Measurements from ENCODE around the gene AHCY.
"Not testable (repeated sequence)": the region's sequence is repeated elsewhere in the genome, so short reads cannot be mapped to it uniquely, and the experiment has no call there.

Gene AHCY

GRCh38 chr20:34296468-34296867, 6.7 kb downstream of the AHCY start:
- DNase-seq = no peak

GRCh38 chr20:34295284-34295683, 7.9 kb downstream of the AHCY start:
- no peak for DNase-seq

GRCh38 chr20:34294563-34294962, 8.6 kb downstream of the AHCY start:
- DNase-seq = no peak

- no peak for DNase-seq
These were observed 9.6 kb downstream of the AHCY start for GRCh38 chr20:34293589-34293988.

- no peak for DNase-seq
These were observed 10.0 kb downstream of the AHCY start for GRCh38 chr20:34293119-34293518.

- no peak for DNase-seq
These were observed 10.7 kb downstream of the AHCY start for GRCh38 chr20:34292496-34292895.

- no peak for DNase-seq
These were observed 12.7 kb downstream of the AHCY start for GRCh38 chr20:34290471-34290870.

- not testable (repeated sequence) for DNase-seq
These were observed 15.7 kb downstream of the AHCY start for GRCh38 chr20:34287500-34287899.

- no peak for DNase-seq
These were observed 17.7 kb downstream of the AHCY start for GRCh38 chr20:34285450-34285849.

- no peak for DNase-seq
These were observed 19.3 kb downstream of the AHCY start for GRCh38 chr20:34283844-34284243.

GRCh38 chr20:34282041-34282440, 21.1 kb downstream of the AHCY start:
- no peak for DNase-seq

GRCh38 chr20:34281177-34281576, 22.0 kb downstream of the AHCY start:
- DNase-seq = no peak

- no peak for DNase-seq
These were observed 28.5 kb downstream of the AHCY start for GRCh38 chr20:34274694-34275093.

GRCh38 chr20:34271956-34272355, 31.2 kb downstream of the AHCY start:
- DNase-seq = no peak

- no peak for DNase-seq
These were observed 33.0 kb downstream of the AHCY start for GRCh38 chr20:34269996-34270627.

- no peak for DNase-seq
These were observed 34.1 kb downstream of the AHCY start for GRCh38 chr20:34268851-34269636.

- DNase-seq = no peak
These were observed 35.0 kb downstream of the AHCY start for GRCh38 chr20:34268145-34268544.

- no peak for DNase-seq
These were observed 39.0 kb downstream of the AHCY start for GRCh38 chr20:34264141-34264540.

- DNase-seq = not testable (repeated sequence)
These were observed 39.7 kb downstream of the AHCY start for GRCh38 chr20:34263468-34263867.

GRCh38 chr20:34262488-34263288, 40.5 kb downstream of the AHCY start:
- DNase-seq = no peak

GRCh38 chr20:34260208-34260942, 42.8 kb downstream of the AHCY start:
- no peak for DNase-seq

GRCh38 chr20:34256629-34257124, 46.5 kb downstream of the AHCY start:
- DNase-seq = no peak

- DNase-seq = no peak
These were observed 48.2 kb downstream of the AHCY start for GRCh38 chr20:34254979-34255378.

All from midbrain (tissue), 1 donor.